Activated CD8-positive, alpha-beta T cell treated with anti-CD3 and anti-CD28 coated beads for 36 hours (primary cell): ENCODE measurements around the gene CACHD1. TPM values are rescaled to one million over a fixed set of nuclear protein-coding genes. Genes with fewer than 3 reads are reported as not detected.

Experiments
- ATAC-seq: fragments of 200-7000 bp; cut with Tn5 transposase; one replicate; pipeline ENCODE4 v1.10.0; 2021; ENCODE audit warnings: mild to moderate bottlenecking, moderate library complexity
- CTCF ChIA-PET: fragments of 350-600 bp; sonication (Branson Sonifier 250); formaldehyde crosslinking; loops from one replicate; lab custom pipeline; 2021; ENCODE audit warnings: antibody characterized with exemption; lab: Charles Lee
- POLR2A ChIA-PET: fragments of 350-600 bp; sonication (Branson Sonifier 250); formaldehyde crosslinking; loops from one replicate; lab custom pipeline; 2021; ENCODE audit warnings: antibody characterized with exemption; lab: Charles Lee
- DNase-seq: peaks from one replicate; pipeline ENCODE4 v3.0.0-alpha.2; 2020
- H3K27ac Mint-ChIP-seq: one replicate; pipeline ENCODE4 v1.8.0; 2021; ENCODE audit warnings: mild to moderate bottlenecking, mixed read lengths
- H3K27me3 Mint-ChIP-seq: one replicate; pipeline ENCODE4 v1.8.0; 2021; ENCODE audit warnings: mixed read lengths
- H3K36me3 Mint-ChIP-seq: one replicate; pipeline ENCODE4 v1.8.0; 2021; ENCODE audit warnings: low read depth, mixed read lengths
- H3K4me1 Mint-ChIP-seq: one replicate; pipeline ENCODE4 v1.8.0; 2021; ENCODE audit warnings: low read depth, mixed read lengths
- H3K4me3 Mint-ChIP-seq: one replicate; pipeline ENCODE4 v1.8.0; 2021; ENCODE audit warnings: mild to moderate bottlenecking, moderate library complexity, mixed read lengths
- H3K9me3 Mint-ChIP-seq: one replicate; pipeline ENCODE4 v1.8.0; 2021; ENCODE audit warnings: mixed read lengths
- CTCF ChIP-seq: fragments of 200-600 bp; IDR thresholded peaks from one replicate; pipeline ENCODE4 v1.8.0; 2022; ENCODE audit warnings: antibody characterized with exemption, mild to moderate bottlenecking
- intact Hi-C: fragments of 100-400 bp; cut with micrococcal nuclease; formaldehyde crosslinking; loops from one replicate; pipeline ENCODE4 v1.10.0; 2022
- total RNA-seq, 2 experiments: library from RNA; stranded (reverse); gene quantifications; one replicate each; pipeline ENCODE4 v1.2.3, GENCODE V29; 2021

Gene CACHD1
- total RNA-seq, 2 experiments from 2014 or later: 2.2 to 2.5 TPM

- DNase-seq (peak; percentile 26), ATAC-seq (no peak)
- H3K36me3 Mint-ChIP-seq: no peaks in the 10 kb centered on the region
- no peak for TF ChIP-seq CTCF
- H3K9me3 Mint-ChIP-seq: no peaks in the 10 kb centered on the region
- intact Hi-C loops: no loop called here
- H3K4me3 Mint-ChIP-seq: peak overlapping the region; percentile 90
- ChIA-PET POLR2A (interaction anchor here (0.6 kb wide), 1 partner anchor 1810 kb away, joined by 3 read pairs; no protein-coding TSS in a partner anchor), CTCF (interaction anchor here (1.1 kb wide), 1 partner anchor 145 kb away, joined by 3 read pairs; no protein-coding TSS in a partner anchor)
- H3K27me3 Mint-ChIP-seq: peaks cover 31% of the 10 kb centered on the region
- peaks cover 12% of the 10 kb centered on the region for H3K4me1 Mint-ChIP-seq
- peak overlapping the region; percentile 78 for H3K27ac Mint-ChIP-seq
These were observed 1.5 kb downstream of the CACHD1 start for GRCh38 chr1:64471218-64472039.

GRCh38 chr1:64472040-64472376 is 2.1 kb downstream of the CACHD1 start:
- DNase-seq: no peak
- H3K27ac Mint-ChIP-seq: no peak overlapping the region
- ChIA-PET POLR2A (interaction anchor here (0.6 kb wide), 1 partner anchor 1810 kb away, joined by 3 read pairs; no protein-coding TSS in a partner anchor), CTCF (no interaction called here)
- TF ChIP-seq CTCF: no peak
- H3K9me3 Mint-ChIP-seq: no peaks in the 10 kb centered on the region
- no peaks in the 10 kb centered on the region for H3K36me3 Mint-ChIP-seq
- intact Hi-C loops: no loop called here
- H3K4me1 Mint-ChIP-seq: peaks cover 12% of the 10 kb centered on the region
- peaks cover 31% of the 10 kb centered on the region for H3K27me3 Mint-ChIP-seq
- ATAC-seq: no peak
- H3K4me3 Mint-ChIP-seq: no peak overlapping the region

- POLR2A ChIA-PET: interaction anchor here (0.7 kb wide), 1 partner anchor 14 kb away, joined by 3 read pairs; no protein-coding TSS in a partner anchor
- no peak for DNase-seq
- ATAC-seq: no peak
- H3K9me3 Mint-ChIP-seq: no peaks in the 10 kb centered on the region
- CTCF ChIA-PET: no interaction called here
- peaks cover 12% of the 10 kb centered on the region for H3K4me1 Mint-ChIP-seq
- no peak overlapping the region for H3K27ac Mint-ChIP-seq
- H3K27me3 Mint-ChIP-seq: peaks cover 27% of the 10 kb centered on the region
- TF ChIP-seq CTCF: no peak
- no peak overlapping the region for H3K4me3 Mint-ChIP-seq
- H3K36me3 Mint-ChIP-seq: no peaks in the 10 kb centered on the region
- intact Hi-C loops: no loop called here
These were observed 2.9 kb downstream of the CACHD1 start for GRCh38 chr1:64472805-64473204.

- no peaks in the 10 kb centered on the region for H3K9me3 Mint-ChIP-seq
- no peak overlapping the region for H3K27ac Mint-ChIP-seq
- H3K36me3 Mint-ChIP-seq: no peaks in the 10 kb centered on the region
- no peak for TF ChIP-seq CTCF
- H3K4me1 Mint-ChIP-seq: peaks cover 12% of the 10 kb centered on the region
- no peak overlapping the region for H3K4me3 Mint-ChIP-seq
- CTCF ChIA-PET: no interaction called here
- intact Hi-C loops: no loop called here
- DNase-seq (no peak), ATAC-seq (no peak)
- peaks cover 23% of the 10 kb centered on the region for H3K27me3 Mint-ChIP-seq
- POLR2A ChIA-PET: interaction anchor here (0.7 kb wide), 1 partner anchor 14 kb away, joined by 3 read pairs; no protein-coding TSS in a partner anchor
These were observed 3.4 kb downstream of the CACHD1 start for GRCh38 chr1:64473367-64473766.

GRCh38 chr1:64474133-64474532 is 4.2 kb downstream of the CACHD1 start:
- H3K27ac Mint-ChIP-seq: no peak overlapping the region
- H3K4me3 Mint-ChIP-seq: no peak overlapping the region
- intact Hi-C loops: no loop called here
- TF ChIP-seq CTCF: no peak
- H3K36me3 Mint-ChIP-seq: no peaks in the 10 kb centered on the region
- H3K4me1 Mint-ChIP-seq: peaks cover 12% of the 10 kb centered on the region
- H3K27me3 Mint-ChIP-seq: peaks cover 17% of the 10 kb centered on the region
- DNase-seq (no peak), ATAC-seq (no peak)
- H3K9me3 Mint-ChIP-seq: no peaks in the 10 kb centered on the region
- POLR2A ChIA-PET: interaction anchor here (1.1 kb wide), 1 partner anchor 201 kb away, joined by 3 read pairs; no protein-coding TSS in a partner anchor
- CTCF ChIA-PET: interaction anchor here (1.4 kb wide), 1 partner anchor 14 kb away, joined by 3 read pairs; no protein-coding TSS in a partner anchor
